ENCODE measurements around the gene TMUB2.

DNA sequence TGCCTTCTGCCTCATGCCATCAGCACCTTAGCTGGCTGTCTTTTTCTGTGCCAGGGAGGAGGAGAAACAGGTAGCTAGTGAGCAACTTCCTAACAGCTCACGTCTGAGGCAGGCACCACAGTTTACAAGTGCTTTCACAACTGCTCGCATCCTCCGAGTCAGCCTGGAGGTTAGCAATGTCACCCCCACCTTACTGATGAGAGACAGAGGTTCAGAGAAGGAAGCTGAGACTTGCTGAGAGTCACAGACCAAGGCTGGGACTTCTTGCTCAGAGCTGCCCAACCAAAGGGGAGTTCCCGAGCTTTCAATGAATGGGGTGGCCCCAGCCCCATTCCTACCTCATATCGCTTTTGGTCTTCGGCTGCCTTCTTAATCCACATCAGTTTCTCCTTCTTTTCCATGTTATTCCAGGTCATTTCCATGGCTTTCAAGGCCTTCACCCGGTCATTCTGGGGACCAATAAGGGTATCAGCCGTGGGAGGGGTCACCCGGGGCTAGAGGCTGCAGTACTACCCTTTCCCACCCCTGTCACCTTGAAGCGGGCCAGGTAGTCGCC is 23.1 kb downstream of the TMUB2 start:
- TF ChIP-seq, protein P1, sequence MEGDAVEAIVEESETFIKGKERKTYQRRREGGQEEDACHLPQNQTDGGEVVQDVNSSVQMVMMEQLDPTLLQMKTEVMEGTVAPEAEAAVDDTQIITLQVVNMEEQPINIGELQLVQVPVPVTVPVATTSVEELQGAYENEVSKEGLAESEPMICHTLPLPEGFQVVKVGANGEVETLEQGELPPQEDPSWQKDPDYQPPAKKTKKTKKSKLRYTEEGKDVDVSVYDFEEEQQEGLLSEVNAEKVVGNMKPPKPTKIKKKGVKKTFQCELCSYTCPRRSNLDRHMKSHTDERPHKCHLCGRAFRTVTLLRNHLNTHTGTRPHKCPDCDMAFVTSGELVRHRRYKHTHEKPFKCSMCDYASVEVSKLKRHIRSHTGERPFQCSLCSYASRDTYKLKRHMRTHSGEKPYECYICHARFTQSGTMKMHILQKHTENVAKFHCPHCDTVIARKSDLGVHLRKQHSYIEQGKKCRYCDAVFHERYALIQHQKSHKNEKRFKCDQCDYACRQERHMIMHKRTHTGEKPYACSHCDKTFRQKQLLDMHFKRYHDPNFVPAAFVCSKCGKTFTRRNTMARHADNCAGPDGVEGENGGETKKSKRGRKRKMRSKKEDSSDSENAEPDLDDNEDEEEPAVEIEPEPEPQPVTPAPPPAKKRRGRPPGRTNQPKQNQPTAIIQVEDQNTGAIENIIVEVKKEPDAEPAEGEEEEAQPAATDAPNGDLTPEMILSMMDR (tag by site-specific recombination; IDR thresholded peaks at IDR 0.05) = no peak
- TF ChIP-seq ZNF335 (tag by site-specific recombination; conservative IDR thresholded peaks at IDR 0.05) (no peak), SALL2 (tag by site-specific recombination; IDR thresholded peaks at IDR 0.05; ENCODE audit: borderline replicate concordance) (no peak), ZNF274 (IDR thresholded peaks at IDR 0.05; ENCODE audit: low read length) (no peak), ZNF274 (tag by site-specific recombination; IDR thresholded peaks at IDR 0.05; ENCODE audit: borderline replicate concordance) (no peak)

Data from HEK293 (cell line).